Liver (tissue), 3 donors: Measurements from ENCODE around the gene HJURP.

Experiments
- EGR1 ChIP-seq, 2 donors: IDR thresholded peaks; 2 replicates each; pipeline ENCODE4 v1.6.1; 2016 to 2018; ENCODE audit warnings: antibody characterized with exemption in 2 of 2, low read depth in 2 of 2
- FOXA1 ChIP-seq: IDR thresholded peaks from 2 replicates; pipeline ENCODE4 v1.6.1; 2016; ENCODE audit warnings: antibody characterized with exemption
- RAD21 ChIP-seq, 2 donors: IDR thresholded peaks; 2 replicates each; pipeline ENCODE4 v1.6.1; 2016; ENCODE audit warnings: antibody characterized with exemption in 2 of 2, mild to moderate bottlenecking in 2 of 2
- SP1 ChIP-seq: IDR thresholded peaks from 2 replicates; pipeline ENCODE4 v1.6.1; 2018; ENCODE audit warnings: antibody characterized with exemption, mild to moderate bottlenecking
- TAF1 ChIP-seq: conservative IDR thresholded peaks from 2 replicates; pipeline ENCODE4 v1.6.1; 2016; ENCODE audit warnings: antibody characterized with exemption, mild to moderate bottlenecking
- YY1 ChIP-seq: IDR thresholded peaks from 2 replicates; pipeline ENCODE4 v1.6.1; 2016; ENCODE audit warnings: antibody characterized with exemption, mild to moderate bottlenecking
- TF ChIP-seq, protein P1 (sequence below): IDR thresholded peaks from 2 replicates; pipeline ENCODE4 v1.6.1; 2016; ENCODE audit warnings: antibody characterized with exemption
- TF ChIP-seq, protein P2 (sequence below): fragments of 150-350 bp; IDR thresholded peaks from 2 replicates; pipeline ENCODE4 v1.5.1; 2017; ENCODE audit warnings: improper control_type of control experiment, low read depth, low read length; ENCODE audit not compliant: missing input control
- TF ChIP-seq, protein P3 (sequence below): IDR thresholded peaks from 2 replicates; pipeline ENCODE4 v1.6.1; 2016; ENCODE audit warnings: antibody characterized with exemption, mild to moderate bottlenecking
- donor health status: healthy.
- donor health status: healthy.

DNA sequence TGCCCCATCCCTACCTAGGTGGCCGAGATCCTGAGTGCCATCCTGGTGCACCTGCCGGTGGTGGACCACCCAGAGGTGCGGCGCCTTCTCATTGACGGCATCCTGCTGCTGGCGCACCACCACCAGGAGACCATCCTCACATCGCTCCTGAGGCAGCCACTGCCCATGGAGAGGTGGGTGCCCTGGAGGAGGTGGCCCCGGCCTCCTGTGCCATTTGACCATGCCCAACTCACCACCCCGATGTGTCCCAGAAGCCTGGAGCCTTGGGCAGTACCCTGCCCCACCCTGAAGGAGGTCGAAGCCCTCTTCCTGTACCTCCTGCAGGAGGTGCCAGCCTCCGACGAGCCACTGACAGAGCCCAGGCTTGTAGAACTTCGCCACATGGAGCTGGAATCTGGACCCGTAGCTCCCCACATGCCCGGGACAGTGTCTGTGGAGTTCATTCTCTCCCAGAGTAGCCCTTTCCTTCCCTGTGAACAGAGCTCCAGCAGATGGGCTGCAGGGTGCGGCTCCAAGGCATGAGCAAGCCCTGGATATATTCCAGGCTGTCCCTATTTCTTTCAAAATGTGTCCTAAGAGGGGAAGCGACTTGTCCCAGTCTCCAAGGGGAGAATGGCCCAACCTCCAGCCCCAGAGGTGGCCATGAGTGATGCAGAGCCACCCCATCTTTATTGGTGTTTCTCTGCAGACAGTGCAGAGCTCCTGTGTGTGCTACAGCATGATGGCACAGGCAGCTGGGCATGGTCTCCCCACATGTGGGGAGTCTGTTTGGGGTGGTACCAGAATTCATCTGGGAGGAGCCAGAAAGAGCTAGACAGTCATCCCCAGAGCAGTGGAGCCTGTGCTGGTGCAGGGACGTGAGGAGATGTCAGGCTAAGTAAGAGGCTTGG is 34.2 kb downstream of the HJURP start:
- TF ChIP-seq TAF1 = no peak
- TF ChIP-seq YY1 = no peak
- TF ChIP-seq, protein P1, sequence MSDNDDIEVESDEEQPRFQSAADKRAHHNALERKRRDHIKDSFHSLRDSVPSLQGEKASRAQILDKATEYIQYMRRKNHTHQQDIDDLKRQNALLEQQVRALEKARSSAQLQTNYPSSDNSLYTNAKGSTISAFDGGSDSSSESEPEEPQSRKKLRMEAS = no peak
- no peak for TF ChIP-seq FOXA1
- TF ChIP-seq, protein P2, sequence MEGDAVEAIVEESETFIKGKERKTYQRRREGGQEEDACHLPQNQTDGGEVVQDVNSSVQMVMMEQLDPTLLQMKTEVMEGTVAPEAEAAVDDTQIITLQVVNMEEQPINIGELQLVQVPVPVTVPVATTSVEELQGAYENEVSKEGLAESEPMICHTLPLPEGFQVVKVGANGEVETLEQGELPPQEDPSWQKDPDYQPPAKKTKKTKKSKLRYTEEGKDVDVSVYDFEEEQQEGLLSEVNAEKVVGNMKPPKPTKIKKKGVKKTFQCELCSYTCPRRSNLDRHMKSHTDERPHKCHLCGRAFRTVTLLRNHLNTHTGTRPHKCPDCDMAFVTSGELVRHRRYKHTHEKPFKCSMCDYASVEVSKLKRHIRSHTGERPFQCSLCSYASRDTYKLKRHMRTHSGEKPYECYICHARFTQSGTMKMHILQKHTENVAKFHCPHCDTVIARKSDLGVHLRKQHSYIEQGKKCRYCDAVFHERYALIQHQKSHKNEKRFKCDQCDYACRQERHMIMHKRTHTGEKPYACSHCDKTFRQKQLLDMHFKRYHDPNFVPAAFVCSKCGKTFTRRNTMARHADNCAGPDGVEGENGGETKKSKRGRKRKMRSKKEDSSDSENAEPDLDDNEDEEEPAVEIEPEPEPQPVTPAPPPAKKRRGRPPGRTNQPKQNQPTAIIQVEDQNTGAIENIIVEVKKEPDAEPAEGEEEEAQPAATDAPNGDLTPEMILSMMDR = no peak
- no peak for TF ChIP-seq RAD21 (IDR thresholded peaks at IDR 0.05)
- TF ChIP-seq, protein P3, sequence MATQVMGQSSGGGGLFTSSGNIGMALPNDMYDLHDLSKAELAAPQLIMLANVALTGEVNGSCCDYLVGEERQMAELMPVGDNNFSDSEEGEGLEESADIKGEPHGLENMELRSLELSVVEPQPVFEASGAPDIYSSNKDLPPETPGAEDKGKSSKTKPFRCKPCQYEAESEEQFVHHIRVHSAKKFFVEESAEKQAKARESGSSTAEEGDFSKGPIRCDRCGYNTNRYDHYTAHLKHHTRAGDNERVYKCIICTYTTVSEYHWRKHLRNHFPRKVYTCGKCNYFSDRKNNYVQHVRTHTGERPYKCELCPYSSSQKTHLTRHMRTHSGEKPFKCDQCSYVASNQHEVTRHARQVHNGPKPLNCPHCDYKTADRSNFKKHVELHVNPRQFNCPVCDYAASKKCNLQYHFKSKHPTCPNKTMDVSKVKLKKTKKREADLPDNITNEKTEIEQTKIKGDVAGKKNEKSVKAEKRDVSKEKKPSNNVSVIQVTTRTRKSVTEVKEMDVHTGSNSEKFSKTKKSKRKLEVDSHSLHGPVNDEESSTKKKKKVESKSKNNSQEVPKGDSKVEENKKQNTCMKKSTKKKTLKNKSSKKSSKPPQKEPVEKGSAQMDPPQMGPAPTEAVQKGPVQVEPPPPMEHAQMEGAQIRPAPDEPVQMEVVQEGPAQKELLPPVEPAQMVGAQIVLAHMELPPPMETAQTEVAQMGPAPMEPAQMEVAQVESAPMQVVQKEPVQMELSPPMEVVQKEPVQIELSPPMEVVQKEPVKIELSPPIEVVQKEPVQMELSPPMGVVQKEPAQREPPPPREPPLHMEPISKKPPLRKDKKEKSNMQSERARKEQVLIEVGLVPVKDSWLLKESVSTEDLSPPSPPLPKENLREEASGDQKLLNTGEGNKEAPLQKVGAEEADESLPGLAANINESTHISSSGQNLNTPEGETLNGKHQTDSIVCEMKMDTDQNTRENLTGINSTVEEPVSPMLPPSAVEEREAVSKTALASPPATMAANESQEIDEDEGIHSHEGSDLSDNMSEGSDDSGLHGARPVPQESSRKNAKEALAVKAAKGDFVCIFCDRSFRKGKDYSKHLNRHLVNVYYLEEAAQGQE = no peak
- TF ChIP-seq SP1 = no peak
- TF ChIP-seq EGR1 (IDR thresholded peaks at IDR 0.05; ENCODE audit: low read depth in 2 of 2) = no peak
